Effector memory CD4-positive, alpha-beta T cell (primary cell): Measurements from ENCODE around the gene SLC25A20.

ENCODE experiments used
- DNase-seq, 3 donors: peaks; one replicate each; pipeline ENCODE4 v3.0.0-alpha.2; 2020
- H3K27ac ChIP-seq: 2 replicates; pipeline ENCODE4 v1.7.0; 2013; ENCODE audit warnings: mild to moderate bottlenecking, low read length, moderate library complexity; ENCODE audit not compliant: insufficient read depth, poor library complexity, severe bottlenecking
- H3K27me3 ChIP-seq: replicated peaks from 2 replicates; pipeline ENCODE4 v1.7.0; 2013; ENCODE audit warnings: mild to moderate bottlenecking, low read length; ENCODE audit not compliant: insufficient read depth, control insufficient read depth, poor library complexity, severe bottlenecking
- H3K36me3 ChIP-seq: 2 replicates; pipeline ENCODE4 v1.7.0; 2013; ENCODE audit warnings: mild to moderate bottlenecking, low read length, moderate library complexity; ENCODE audit not compliant: control insufficient read depth, insufficient read depth
- H3K4me1 ChIP-seq: 2 replicates; pipeline ENCODE4 v1.7.0; 2013; ENCODE audit warnings: low read length, mild to moderate bottlenecking; ENCODE audit not compliant: control insufficient read depth, insufficient read depth, poor library complexity, severe bottlenecking
- H3K4me3 ChIP-seq: 2 replicates; pipeline ENCODE4 v1.7.0; 2013; ENCODE audit warnings: low read length, low read depth, mild to moderate bottlenecking; ENCODE audit not compliant: insufficient read depth, poor library complexity, severe bottlenecking
- H3K9me3 ChIP-seq: 2 replicates; pipeline ENCODE4 v1.7.0; 2013; ENCODE audit warnings: mild to moderate bottlenecking, low read length, moderate library complexity; ENCODE audit not compliant: control insufficient read depth

Gene SLC25A20

DNA sequence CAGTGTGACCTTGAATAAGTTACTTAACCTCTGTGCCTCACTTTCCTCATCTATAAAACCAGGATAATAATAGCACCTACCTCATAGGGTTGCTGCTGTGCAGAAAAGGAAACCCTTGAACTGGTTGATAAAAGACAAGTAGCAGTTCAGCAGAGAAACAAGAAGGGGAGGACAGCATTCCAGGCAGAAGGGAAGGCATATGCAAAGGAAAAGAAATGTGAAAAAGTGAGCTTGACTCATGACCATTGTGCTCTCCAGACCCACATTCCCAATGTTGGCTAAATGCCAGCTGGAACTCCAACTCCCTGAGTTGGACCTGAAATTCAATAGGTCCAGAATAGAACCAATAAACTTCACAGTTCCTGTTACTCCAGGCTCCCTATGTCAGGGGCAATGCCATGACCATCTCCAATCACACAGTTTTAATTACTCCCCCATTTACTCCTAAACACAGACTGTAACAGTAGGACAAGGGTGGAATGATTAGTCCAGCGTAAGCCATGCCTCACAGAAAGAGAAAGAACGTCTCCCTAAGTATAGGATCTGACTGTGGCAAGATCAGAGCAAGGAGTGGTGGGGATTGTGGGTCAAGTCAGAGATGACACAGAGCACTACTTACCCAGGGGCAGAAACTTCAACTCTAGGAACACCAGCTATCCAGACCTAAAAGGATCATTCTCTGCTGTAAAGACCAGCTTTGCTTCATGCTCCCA, 77.9 kb downstream of the SLC25A20 start:
- Histone ChIP-seq H3K27ac (no peak overlapping the region), H3K4me1 (no peaks in the 10 kb centered on the region), H3K27me3 (no peaks in the 10 kb centered on the region), H3K4me3 (no peak overlapping the region), H3K9me3 (no peaks in the 10 kb centered on the region), H3K36me3 (no peaks in the 10 kb centered on the region)
- no peak for DNase-seq

- no peak for DNase-seq
- H3K4me3 ChIP-seq, result no peak overlapping the region
- H3K9me3 ChIP-seq, result no peaks in the 10 kb centered on the region
- H3K27ac ChIP-seq, result no peak overlapping the region
- H3K27me3 ChIP-seq, result no peaks in the 10 kb centered on the region
- H3K4me1 ChIP-seq, result no peaks in the 10 kb centered on the region
- no peaks in the 10 kb centered on the region for H3K36me3 ChIP-seq
Observed at GRCh38 chr3:48819234-48820221, 79.2 kb downstream of the SLC25A20 start.

DNA sequence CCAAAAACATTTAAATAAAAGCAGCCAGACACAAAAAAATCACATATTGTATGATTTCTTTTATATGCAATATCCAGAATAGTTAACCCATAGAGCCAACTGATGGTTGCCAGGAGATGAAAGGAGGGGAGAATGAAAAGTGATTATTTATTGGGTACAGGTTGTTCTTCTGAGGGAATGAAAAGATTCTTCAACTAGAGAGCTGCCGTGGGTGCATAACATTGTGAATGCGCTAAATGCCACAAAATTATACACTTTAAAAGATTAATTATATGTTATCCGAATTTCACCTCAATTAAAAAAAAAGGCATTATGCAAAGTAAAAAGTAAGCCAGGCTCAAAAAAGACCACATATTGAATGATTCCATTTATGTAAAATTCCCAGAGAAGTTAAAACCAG, 87.2 kb downstream of the SLC25A20 start:
- Histone ChIP-seq H3K27ac (no peak overlapping the region), H3K36me3 (peaks cover 3% of the 10 kb centered on the region), H3K4me3 (no peak overlapping the region), H3K9me3 (no peaks in the 10 kb centered on the region), H3K4me1 (no peaks in the 10 kb centered on the region), H3K27me3 (no peaks in the 10 kb centered on the region)
- no peak for DNase-seq
